ENCODE results near the gene NAV1.

Gene NAV1

DNA sequence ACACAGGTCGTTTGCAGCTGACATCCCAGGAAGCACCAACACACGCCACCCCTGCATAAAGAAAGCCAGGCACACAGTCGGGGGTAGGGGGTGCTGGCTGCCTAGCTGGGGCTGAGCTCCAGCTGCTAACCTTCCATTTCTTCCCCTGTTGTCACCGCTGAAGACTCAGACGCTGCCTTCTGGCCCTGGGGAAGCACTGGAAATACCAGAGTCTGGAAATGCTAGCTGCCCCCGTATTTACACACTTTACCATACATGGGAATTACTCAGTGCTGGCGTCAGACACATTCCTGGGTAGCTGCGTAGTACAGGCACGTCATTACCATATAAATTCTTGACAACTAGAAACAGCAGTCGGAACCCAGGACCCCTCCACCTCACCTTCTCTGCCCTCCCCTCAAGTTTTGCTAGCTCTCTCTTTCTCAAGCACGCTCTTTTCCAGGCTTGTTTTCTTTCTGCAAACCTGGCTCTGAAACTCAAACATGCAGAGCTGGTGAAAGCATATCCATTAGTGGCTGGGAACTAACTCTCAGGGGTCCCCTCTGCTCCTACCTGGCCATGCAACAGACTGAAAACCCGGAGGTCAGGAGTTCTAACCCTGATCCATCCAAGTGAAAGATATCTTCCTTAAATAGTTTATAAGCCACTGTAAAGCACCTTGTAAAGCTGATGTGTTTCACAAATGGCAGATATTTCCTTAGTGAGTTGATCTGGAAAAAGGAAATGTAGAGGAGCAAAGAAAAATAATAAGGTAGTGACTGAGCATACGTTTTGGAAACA, 35.3 kb upstream of the NAV1 start:
- DNase-seq: no peak
- intact Hi-C loops (cut with DNase I): no loop called here

DNA sequence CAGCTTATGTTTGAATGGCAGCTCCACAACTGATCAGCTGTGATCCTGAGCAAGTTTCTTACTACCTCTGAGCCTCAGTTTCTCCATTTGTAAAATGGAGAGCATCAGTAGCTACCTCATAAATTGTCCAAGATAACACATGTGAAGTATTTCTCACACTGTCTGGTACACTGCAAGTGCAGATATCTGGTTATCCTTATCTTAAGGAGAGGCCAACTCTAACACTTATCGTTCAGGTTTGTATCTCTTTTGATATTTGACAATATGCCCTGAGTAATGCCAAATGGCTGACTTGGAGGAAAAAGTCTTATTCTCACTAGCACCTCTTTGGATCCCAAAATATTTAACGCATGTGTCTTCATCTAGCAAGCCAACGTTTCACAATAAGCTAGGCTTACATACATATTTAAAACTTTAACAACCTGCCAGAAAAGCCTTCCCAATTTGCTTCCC, 34.7 kb upstream of the NAV1 start:
- DNase-seq: no peak
- intact Hi-C loops (cut with DNase I): no loop called here

DNA sequence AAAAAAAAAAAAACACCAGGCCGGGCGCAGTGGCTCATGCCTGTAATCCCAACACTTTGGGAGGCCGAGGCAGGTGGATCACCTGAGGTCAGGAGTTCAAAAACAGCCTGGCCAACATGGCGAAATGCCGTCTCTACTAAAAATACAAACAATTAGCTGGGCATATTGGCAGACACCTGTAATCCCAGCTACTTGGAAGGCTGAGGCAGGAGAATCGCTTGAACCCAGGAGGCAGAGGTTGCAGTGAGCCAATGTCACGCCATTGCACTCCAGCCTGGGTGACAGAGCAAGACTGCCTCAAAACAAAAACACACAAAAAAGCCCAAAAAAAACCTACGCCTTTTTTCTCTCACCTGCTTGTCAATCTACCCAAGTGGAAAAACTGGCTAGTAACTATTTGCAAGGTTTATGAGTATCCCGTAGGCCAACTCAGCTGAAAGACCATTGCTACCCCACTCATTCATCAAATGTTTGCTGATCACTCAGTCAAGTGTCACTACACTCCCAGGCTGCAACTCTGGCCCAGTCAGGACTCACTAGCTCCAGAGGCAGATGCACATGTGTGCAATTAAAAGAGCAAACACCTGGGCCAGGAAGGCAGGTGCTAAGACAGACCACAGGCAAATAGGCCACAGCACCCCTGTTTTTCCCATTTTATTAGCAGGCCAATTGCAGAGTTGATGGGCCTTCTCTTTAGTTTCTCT, 34.0 kb upstream of the NAV1 start:
- DNase-seq: no peak
- intact Hi-C loops (cut with DNase I): no loop called here

DNA sequence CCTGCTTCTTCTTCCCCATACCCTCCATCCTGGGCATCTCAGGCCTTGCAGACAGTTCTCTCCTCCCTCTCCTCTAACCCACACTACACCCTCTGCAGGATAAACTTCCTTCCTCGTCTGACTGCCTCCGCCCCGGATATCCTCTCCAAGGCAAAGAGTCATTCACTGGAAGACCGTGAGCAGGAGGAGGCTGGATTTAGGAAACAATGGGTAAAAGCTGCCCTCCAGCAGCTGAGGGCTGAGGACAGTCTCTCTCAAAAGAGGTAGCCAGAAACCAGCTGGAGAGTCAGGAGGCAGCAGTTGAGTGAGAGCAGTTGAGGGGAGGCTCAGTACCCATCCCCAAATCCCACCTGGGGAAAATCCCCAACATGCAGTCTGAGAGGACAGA, 33.4 kb upstream of the NAV1 start:
- DNase-seq: no peak
- intact Hi-C loops (cut with DNase I): no loop called here

DNA sequence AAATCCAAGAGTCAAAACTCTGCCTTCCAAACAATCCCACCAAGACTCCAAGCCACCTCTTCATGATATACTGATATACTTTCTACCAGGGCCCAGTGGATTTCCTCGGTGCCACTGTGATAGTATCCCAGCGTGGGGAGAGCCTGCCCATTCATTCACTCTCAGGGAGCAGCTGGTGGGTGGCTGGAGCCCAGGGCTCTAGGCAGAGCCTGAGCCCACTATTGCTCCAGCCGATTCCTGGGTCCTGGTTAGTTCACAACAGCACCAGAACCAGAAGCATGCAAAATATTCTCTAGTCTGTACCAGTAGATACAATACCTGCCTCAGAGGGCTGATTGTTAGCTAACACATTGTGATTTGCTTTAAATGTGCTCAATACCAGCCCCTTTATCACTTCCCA, 32.8 kb upstream of the NAV1 start:
- DNase-seq: peak in 8 of 42 donors; percentile 48 to 65 (median 58)
- intact Hi-C loops (cut with DNase I): no loop called here

DNA sequence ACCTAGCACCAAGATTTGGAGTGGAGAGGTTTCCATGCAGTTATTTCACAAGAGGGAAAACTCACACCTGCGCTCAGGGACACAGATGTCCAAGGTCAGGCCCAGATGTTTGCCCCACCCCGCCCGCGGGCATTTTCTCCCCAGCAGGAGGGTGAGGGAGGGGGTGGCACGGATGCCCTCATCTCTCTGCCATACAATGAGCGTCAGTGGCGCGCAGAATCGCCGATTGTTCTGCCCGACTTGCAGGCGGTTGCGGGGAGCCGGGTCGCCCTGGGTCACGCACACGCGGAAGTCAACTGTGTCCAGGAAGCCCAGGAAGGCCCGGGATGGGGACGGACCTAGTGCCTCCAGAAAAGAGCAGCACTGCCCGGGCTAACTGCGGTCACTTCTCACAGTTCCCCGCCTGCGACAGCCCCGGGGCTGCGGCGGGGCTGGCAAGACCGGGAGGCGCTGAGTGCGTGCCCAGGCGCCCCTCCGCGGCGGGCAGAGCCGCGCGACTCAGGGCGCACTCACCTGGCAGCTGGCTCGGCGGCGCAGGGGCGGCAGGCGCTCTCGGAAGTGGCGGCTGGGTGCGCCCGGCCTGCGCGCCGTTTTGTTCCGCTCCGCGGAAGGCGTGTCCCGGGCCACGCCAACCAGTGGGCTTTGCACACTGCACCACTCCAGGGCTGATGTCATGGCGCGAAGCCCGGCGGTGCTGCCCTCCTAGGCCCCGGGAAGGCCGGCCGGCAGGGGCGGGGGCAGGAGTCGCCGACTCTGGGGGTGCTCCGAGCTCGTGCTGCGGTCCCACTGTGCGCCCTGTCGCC, 32.2 kb upstream of the NAV1 start, which contains the start of gene CSRP1:
TSS of gene CSRP1 (minus strand) at position 567 of the 803 bp plus-strand sequence. CDS start 10,820 bp downstream, outside the sequence.
- peak; percentile 84 to 96 (median 92) for DNase-seq
- intact Hi-C loops (cut with DNase I): no loop called here

DNA sequence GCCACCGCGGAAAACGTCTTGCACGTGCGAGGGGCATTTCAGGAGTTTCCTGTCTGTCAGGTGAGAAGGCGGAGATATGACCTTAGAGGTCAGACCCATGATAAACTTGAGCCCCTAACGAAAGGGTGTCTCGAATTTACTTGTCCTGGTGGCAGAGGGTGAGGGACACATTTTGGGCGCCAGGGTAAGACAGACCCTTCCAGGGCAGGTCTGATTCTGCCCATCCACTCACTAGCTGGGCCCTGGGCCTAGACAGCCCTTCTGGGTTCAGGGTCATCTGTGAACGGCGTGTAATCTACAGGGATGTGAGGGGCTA, 31.6 kb upstream of the NAV1 start:
- intact Hi-C loops (cut with DNase I): no loop called here
- no peak for DNase-seq

DNA sequence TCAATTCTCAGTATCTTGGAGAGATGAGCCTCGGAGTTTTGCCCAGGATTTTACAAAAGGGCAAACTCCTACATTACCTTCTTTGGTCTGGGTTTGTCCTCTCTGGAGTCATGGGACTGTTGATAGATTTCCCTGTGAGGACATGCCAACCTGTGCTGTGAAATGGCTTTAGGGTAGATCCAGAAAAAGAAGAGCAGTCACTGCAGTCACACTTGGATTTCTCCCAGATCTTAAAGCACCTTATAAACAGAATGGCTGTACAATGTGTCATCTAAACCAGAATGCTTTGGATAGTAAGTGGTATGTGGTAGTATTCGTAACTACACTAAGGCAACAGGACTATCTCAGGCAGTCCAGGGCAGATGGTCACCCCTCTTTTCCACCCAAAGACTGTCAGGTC, 30.1 kb upstream of the NAV1 start:
- DNase-seq: no peak
- intact Hi-C loops (cut with DNase I): no loop called here

DNA sequence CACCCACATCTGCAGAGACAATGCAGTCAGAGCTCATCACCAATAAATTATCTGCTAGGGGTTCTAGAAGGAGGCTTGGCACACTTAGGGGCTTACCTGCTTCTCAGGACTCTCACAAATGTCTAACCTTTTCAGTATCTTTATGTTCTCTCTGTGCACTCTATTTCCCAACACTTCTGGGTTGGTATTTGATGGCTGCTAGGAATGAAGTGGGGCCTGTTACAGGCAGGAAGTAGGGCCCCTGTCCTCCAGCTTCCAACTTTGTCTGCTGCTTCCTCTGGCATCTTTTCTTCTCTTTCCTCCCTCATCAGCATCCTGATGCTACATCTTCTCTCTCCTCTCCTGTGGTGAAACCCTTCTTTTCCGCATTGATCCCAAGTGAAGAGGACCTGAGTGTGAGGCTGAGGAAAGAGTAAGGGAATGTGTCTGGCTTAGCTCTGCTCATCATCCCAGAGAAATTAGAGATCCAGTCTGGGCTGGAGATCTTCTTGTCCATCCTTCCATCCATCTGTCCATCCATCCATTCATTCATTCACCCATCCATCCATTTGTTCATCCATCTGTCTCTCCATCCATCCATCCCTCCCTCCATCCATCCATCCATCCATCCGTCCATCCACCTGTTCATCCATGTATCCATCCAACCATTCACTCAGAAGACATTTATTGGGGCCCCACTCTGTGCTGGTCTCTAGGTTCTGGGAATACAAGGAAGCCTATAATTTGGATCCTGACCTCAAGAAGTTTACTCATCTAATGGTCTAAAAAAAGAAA, 29.1 kb upstream of the NAV1 start:
- intact Hi-C loops (cut with DNase I): loop anchor here (5.0 kb wide), 1 partner anchor 62 kb away; no protein-coding TSS in a partner anchor

DNA sequence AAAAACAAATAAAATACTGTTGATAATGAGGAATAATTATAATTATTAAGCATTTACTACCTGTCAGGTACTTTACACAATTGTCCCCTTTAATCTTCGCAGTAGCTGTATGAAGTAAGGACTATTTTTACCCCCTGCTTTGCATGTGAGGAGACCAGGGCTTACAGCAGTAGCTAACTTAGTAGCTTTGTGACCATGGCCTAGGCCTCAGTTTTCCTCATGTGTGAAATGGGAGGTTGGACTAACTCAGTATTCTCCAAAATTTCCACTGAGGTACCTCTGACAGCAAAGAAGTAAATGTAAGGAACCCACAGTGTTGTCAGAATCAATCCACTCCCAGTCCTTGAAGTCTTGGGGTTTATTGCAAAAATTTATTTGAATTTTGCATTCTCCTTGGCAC, 28.2 kb upstream of the NAV1 start:
- intact Hi-C loops (cut with DNase I): loop anchor here (5.0 kb wide), 1 partner anchor 63 kb away; no protein-coding TSS in a partner anchor
- DNase-seq: no peak

More for the DNA sequence above, 29.1 kb upstream of the NAV1 start:
- no peak for DNase-seq

DNA sequence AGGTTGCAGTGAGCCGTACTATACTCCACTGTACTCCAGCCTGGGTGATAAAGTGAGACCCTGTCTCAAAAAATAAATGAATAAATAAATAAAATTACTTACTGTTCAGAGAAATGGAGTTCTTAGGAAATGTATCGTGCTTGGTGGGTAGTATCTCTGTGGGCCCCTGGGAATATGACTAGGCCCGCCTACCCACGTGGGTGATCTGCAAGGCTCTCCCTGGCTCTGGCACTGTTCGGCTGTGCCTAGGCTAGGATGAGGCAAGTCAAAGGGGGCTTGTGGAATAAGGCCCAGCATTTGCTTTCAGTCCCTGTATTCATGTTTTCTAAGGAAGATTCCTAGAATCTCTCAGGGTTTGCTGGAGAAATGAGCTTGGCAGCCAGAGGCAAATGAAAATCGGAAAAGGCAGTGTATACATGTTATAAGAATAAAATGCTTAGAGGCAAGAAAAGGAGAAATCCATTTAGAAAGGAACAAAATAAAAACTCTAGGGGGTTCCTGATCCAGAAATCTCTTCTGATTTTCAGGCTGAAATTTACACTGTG, 27.5 kb upstream of the NAV1 start:
- intact Hi-C loops (cut with DNase I): loop anchor here (5.0 kb wide), 1 partner anchor 64 kb away; no protein-coding TSS in a partner anchor
- DNase-seq: peak in 2 of 42 donors; percentile 17 to 37

DNA sequence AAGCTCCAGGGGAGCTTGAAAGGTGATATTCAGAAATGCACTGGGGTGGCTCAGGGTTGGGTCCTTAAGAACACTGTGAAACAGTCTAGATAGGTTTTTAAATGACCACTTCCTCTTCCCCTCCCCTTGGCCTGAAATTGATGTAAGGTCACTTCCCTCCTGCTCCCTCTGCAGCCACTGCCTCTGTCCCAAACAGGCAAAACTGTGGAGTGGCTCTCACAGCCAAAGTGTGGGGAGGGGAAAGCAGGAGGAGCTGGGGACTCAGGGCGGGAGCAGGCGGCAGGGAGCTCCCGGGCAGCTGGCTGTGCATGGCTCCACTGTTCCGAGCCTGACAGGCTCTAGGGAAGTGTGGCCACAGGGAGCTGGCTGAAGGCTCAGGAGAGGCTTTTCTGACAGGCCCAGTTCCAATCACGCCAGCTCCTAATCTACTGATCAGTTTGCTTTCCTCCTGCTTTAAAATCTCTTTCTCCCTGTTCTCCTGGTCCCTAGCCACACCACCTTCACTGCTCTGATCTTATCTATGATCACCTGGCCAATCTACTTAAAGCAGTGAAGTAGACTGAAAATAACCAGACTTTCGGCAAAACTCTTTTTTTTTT, 26.9 kb upstream of the NAV1 start:
- DNase-seq: peak; percentile 61 to 90 (median 77)
- intact Hi-C loops (cut with DNase I): loop anchor here (5.0 kb wide), 1 partner anchor 65 kb away; no protein-coding TSS in a partner anchor

DNA sequence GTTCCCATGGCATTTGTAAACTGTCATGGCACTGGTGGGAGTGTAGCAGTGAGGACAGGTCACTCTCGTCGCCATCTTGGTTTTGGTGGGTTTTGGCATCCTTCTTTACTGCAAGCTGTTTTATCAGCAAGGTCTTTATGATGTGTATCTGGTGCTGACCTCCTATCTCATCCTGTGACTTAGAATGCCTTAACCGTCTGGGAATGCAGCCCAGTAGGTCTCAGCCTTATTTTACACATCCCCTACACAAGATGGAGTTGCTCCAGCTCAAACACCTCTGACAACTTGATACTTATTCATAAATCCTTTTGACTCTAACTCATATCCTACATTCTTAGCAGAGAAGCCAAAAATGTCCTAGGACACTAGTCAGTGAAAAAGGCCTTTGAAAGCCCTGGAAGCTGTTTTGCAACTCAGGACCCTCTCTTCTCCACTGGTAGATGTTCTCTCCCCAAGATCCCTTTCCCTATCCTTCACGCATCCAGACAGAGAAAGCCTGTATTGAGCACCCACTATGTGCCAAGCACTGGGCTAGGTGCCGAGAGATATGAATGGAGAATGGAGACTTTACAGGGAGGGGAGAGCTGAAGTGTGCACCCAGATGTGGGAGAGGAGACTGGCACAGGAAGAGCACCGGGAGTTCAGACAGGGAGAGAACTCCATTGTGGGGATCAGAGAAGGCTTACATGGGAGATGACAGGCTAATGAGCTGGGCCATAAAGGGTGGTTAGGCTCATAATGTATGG, 25.3 kb upstream of the NAV1 start:
- intact Hi-C loops (cut with DNase I): loop anchor here (1.0 to 5.0 kb wide), 2 partner anchors 31 to 66 kb away; no protein-coding TSS in a partner anchor
- DNase-seq: peak in 8 of 42 donors; percentile 52 to 78 (median 60)

DNA sequence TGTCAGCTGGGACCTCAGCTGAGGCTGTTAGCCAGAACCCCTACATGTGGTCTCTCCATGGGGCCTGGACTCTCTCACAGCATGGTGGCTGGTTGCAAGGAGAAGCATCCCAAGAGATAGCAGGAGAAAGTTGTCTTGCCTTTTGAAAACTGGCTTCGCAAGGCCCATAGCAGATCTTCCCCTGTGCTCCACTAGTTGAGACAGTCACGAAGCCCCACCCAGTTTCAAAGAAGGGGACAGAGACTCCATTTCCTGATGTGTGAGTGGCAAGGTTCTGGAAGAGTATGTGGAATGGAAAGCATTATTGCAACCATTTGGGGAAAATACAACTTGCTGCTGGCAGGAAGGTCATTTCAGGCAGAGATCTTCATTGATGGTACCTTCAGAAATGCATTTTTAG, 24.5 kb upstream of the NAV1 start:
- intact Hi-C loops (cut with DNase I): loop anchor here (5.0 kb wide), 1 partner anchor 67 kb away; no protein-coding TSS in a partner anchor
- DNase-seq: no peak

DNA sequence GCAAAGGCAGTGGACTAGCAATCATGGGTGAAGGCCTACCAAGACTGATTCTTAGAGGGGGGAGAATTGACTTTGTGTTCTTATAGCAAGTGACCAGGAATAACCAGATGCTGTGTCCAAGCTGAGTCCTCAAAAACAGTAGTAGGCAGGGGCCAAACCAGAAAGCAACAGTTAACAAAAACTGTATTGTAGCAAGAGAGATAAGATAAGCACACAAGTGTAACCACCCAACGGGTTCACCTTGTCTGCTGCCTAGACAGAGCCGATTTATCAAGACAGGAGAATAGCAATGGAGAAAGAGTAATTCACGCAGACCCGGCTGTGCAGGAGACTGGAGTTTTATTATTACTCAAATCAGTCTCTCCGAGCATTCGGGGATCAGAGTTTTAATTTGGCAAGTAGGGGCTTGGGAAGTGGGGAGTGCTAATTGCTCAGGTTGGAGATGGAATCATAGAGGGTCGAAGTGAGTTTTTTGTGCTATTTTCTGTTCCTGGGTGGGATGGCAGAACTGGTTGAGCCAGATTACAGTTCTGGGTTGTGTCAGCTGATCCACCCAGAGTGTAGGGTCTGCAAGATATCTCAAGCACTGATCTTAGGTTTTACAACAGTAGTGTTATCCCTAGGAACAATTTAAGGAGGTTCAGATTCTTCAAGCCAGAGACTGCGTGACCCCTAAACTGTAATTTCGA, 23.7 kb upstream of the NAV1 start:
- intact Hi-C loops (cut with DNase I): no loop called here
- DNase-seq: no peak

DNA sequence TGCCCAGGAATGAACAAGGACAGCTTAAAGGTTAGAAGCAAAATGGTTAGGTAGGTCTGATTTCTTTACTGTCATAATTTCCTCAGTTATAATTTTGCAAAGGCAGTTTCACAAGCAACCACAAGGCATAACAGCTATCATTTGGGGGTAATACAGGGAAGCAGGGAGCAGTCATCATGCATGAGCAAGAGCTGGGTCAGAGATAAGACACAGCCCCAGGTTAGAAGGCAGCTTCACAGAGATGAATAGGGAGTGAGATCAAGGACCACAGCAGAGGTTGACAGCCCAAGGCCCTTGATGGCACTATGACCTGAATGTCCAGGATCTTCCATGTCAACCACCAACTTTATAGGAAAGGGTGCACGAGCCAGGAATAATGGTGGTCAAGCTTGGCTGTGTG, 23.0 kb upstream of the NAV1 start:
- peak in 1 of 42 donors; percentile 1 for DNase-seq
- intact Hi-C loops (cut with DNase I): no loop called here

All from head of caudate nucleus (tissue), 42 donors.